HL-60 (cell line): ENCODE data around the gene VSX2.

ENCODE experiments used
- DNase-seq, 2 experiments: peaks; one replicate each; pipeline ENCODE4 v3.0.0-alpha.2; 2010 to 2020; ENCODE audit warnings: low read depth in 1 of 2, low spot score in 1 of 2
- H3K27ac ChIP-seq: fragments of 250-450 bp; sonication (Bioruptor Pico); replicated peaks from 2 replicates; pipeline ENCODE4 v1.5.1; 2020; ENCODE audit warnings: mild to moderate bottlenecking, moderate library complexity
- H3K27me3 ChIP-seq: fragments of 250-450 bp; sonication (Bioruptor Pico); 2 replicates; pipeline ENCODE4 v1.5.1; 2021; ENCODE audit warnings: mild to moderate bottlenecking, moderate library complexity; ENCODE audit not compliant: insufficient read depth, poor library complexity, severe bottlenecking
- H3K4me3 ChIP-seq: replicated peaks from 2 replicates; pipeline ENCODE4 v1.5.1; 2011; ENCODE audit warnings: mild to moderate bottlenecking, control low read depth, low read length; ENCODE audit not compliant: insufficient read depth
- CTCF ChIP-seq: IDR thresholded peaks from one replicate; pipeline ENCODE4 v1.5.1; 2011; ENCODE audit warnings: low read length, control low read depth, inconsistent platforms; ENCODE audit not compliant: insufficient read depth
- GABPA ChIP-seq: IDR thresholded peaks from 2 replicates; pipeline ENCODE4 v1.6.1; 2012; ENCODE audit warnings: low read depth
- POLR2AphosphoS5 ChIP-seq: IDR thresholded peaks from 2 replicates; pipeline ENCODE4 v1.6.1; 2012; ENCODE audit warnings: low read depth
- SPI1 ChIP-seq: IDR thresholded peaks from 2 replicates; pipeline ENCODE4 v1.6.1; 2012; ENCODE audit warnings: low read depth, mild to moderate bottlenecking, borderline replicate concordance
- TF ChIP-seq, protein P1 (sequence below): IDR thresholded peaks from 2 replicates; pipeline ENCODE4 v1.6.1; 2012; ENCODE audit warnings: low read depth; ENCODE audit not compliant: insufficient replicate concordance

Gene VSX2

GRCh38 chr14:74278080-74278479 is 38.8 kb downstream of the VSX2 start:
- Histone ChIP-seq H3K4me3 (no peak overlapping the region), H3K27ac (no peak overlapping the region), H3K27me3 (no peaks in the 10 kb centered on the region)
- no peak for DNase-seq
- TF ChIP-seq SPI1 (no peak), GABPA (no peak), POLR2AphosphoS5 (no peak), CTCF (no peak)
- TF ChIP-seq, protein P1, sequence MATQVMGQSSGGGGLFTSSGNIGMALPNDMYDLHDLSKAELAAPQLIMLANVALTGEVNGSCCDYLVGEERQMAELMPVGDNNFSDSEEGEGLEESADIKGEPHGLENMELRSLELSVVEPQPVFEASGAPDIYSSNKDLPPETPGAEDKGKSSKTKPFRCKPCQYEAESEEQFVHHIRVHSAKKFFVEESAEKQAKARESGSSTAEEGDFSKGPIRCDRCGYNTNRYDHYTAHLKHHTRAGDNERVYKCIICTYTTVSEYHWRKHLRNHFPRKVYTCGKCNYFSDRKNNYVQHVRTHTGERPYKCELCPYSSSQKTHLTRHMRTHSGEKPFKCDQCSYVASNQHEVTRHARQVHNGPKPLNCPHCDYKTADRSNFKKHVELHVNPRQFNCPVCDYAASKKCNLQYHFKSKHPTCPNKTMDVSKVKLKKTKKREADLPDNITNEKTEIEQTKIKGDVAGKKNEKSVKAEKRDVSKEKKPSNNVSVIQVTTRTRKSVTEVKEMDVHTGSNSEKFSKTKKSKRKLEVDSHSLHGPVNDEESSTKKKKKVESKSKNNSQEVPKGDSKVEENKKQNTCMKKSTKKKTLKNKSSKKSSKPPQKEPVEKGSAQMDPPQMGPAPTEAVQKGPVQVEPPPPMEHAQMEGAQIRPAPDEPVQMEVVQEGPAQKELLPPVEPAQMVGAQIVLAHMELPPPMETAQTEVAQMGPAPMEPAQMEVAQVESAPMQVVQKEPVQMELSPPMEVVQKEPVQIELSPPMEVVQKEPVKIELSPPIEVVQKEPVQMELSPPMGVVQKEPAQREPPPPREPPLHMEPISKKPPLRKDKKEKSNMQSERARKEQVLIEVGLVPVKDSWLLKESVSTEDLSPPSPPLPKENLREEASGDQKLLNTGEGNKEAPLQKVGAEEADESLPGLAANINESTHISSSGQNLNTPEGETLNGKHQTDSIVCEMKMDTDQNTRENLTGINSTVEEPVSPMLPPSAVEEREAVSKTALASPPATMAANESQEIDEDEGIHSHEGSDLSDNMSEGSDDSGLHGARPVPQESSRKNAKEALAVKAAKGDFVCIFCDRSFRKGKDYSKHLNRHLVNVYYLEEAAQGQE, result no peak

GRCh38 chr14:74281069-74281468 is 41.8 kb downstream of the VSX2 start:
- TF ChIP-seq, protein P1, result no peak
- TF ChIP-seq GABPA (no peak), POLR2AphosphoS5 (no peak), CTCF (no peak), SPI1 (no peak)
- Histone ChIP-seq H3K27me3 (no peaks in the 10 kb centered on the region), H3K4me3 (no peak overlapping the region), H3K27ac (no peak overlapping the region)
- no peak for DNase-seq

DNA sequence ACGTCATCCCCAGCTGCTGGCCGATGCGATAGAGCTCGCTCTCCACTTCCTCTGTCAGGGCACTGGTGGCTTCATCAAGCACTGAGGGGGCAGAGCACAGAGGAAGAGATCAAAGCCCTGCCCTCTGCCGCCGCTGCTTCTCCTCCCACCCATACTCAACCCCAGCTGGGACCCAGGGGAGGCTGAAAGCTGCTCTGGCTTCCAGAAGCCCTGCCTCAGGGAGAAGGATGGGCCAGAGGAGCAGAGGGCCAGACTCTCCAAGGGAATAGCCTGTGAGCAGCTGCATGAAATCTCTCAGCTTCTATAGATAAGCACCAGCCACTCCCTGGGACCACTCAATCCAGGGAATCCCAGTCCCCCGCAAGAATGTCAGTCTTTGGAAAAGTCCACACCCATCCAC is 47.5 kb downstream of the VSX2 start:
- Histone ChIP-seq H3K27ac (no peak overlapping the region), H3K27me3 (no peaks in the 10 kb centered on the region), H3K4me3 (no peak overlapping the region)
- no peak for DNase-seq
- no peak for TF ChIP-seq SPI1
- no peak for TF ChIP-seq POLR2AphosphoS5
- TF ChIP-seq CTCF, result no peak
- TF ChIP-seq, protein P1, result no peak
- no peak for TF ChIP-seq GABPA
